ENCODE measurements around the gene OR12D3. TPM values are rescaled to one million over a fixed set of nuclear protein-coding genes. Genes with fewer than 3 reads are reported as not detected.

The OR12D3 gene
- total RNA-seq, 2 experiments from 2014 or later, result not detected

GRCh38 chr6:29336269-29336668 lies 38.8 kb downstream of the OR12D3 start:
- no peaks in the 10 kb centered on the region for H3K36me3 ChIP-seq (ENCODE audit: insufficient read depth, low read length)
- no peaks in the 10 kb centered on the region for H3K9me2 ChIP-seq (ENCODE audit: insufficient read depth, low read length)
- no peak overlapping the region for H2AFZ ChIP-seq (ENCODE audit: low read length)
- ChIA-PET POLR2A (no interaction called here), CTCF (ENCODE audit: unreplicated experiment) (interaction anchor here (0.9 kb wide), 1 partner anchor 20 kb away, joined by 3 read pairs; no protein-coding TSS in a partner anchor)
- intact Hi-C loops (cut with micrococcal nuclease; ENCODE audit: unreplicated experiment), result no loop called here
- H3K4me3 ChIP-seq (ENCODE audit: low read depth, low read length, poor library complexity, severe bottlenecking), result no peak overlapping the region
- BruUV-seq (replicated peaks), result no TSS peak
- H3K9me3 ChIP-seq (ENCODE audit: low read length), result no peaks in the 10 kb centered on the region
- no peak overlapping the region for H3K4me2 ChIP-seq (ENCODE audit: low read length)
- no peak for DNase-seq (ENCODE audit: low spot score)
- no peak overlapping the region for H3K27ac ChIP-seq (ENCODE audit: low read depth, low read length, poor library complexity, severe bottlenecking)
- no peaks in the 10 kb centered on the region for H3K4me1 ChIP-seq (ENCODE audit: insufficient read depth, low read length, poor library complexity, severe bottlenecking)
- no peaks in the 10 kb centered on the region for H4K20me1 ChIP-seq (ENCODE audit: insufficient read depth, low read length)
- no peak for TF ChIP-seq EZH2phosphoT487 (IDR thresholded peaks at IDR 0.05; ENCODE audit: borderline replicate concordance, low read depth, low read length)
- TF ChIP-seq, protein P1, sequence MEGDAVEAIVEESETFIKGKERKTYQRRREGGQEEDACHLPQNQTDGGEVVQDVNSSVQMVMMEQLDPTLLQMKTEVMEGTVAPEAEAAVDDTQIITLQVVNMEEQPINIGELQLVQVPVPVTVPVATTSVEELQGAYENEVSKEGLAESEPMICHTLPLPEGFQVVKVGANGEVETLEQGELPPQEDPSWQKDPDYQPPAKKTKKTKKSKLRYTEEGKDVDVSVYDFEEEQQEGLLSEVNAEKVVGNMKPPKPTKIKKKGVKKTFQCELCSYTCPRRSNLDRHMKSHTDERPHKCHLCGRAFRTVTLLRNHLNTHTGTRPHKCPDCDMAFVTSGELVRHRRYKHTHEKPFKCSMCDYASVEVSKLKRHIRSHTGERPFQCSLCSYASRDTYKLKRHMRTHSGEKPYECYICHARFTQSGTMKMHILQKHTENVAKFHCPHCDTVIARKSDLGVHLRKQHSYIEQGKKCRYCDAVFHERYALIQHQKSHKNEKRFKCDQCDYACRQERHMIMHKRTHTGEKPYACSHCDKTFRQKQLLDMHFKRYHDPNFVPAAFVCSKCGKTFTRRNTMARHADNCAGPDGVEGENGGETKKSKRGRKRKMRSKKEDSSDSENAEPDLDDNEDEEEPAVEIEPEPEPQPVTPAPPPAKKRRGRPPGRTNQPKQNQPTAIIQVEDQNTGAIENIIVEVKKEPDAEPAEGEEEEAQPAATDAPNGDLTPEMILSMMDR (conservative IDR thresholded peaks at IDR 0.05; ENCODE audit: low read length), result no peak
- H3K79me2 ChIP-seq (ENCODE audit: insufficient read depth, low read depth, low read length), result no peaks in the 10 kb centered on the region

GRCh38 chr6:29332676-29333075 lies 42.4 kb downstream of the OR12D3 start:
- H3K9me3 ChIP-seq (ENCODE audit: low read length), result no peaks in the 10 kb centered on the region
- BruUV-seq (replicated peaks), result no TSS peak
- POLR2A ChIA-PET, result no interaction called here
- H3K27ac ChIP-seq (ENCODE audit: low read depth, low read length, poor library complexity, severe bottlenecking), result no peak overlapping the region
- CTCF ChIA-PET (ENCODE audit: unreplicated experiment), result no interaction called here
- no peaks in the 10 kb centered on the region for H4K20me1 ChIP-seq (ENCODE audit: insufficient read depth, low read length)
- no peaks in the 10 kb centered on the region for H3K4me1 ChIP-seq (ENCODE audit: insufficient read depth, low read length, poor library complexity, severe bottlenecking)
- no peak for DNase-seq (ENCODE audit: low spot score)
- TF ChIP-seq, protein P1 (conservative IDR thresholded peaks at IDR 0.05; ENCODE audit: low read length), result no peak
- TF ChIP-seq EZH2phosphoT487 (IDR thresholded peaks at IDR 0.05; ENCODE audit: borderline replicate concordance, low read depth, low read length), result no peak
- no peaks in the 10 kb centered on the region for H3K9me2 ChIP-seq (ENCODE audit: insufficient read depth, low read length)
- no peak overlapping the region for H3K4me3 ChIP-seq (ENCODE audit: low read depth, low read length, poor library complexity, severe bottlenecking)
- H3K79me2 ChIP-seq (ENCODE audit: insufficient read depth, low read depth, low read length), result no peaks in the 10 kb centered on the region
- H3K4me2 ChIP-seq (ENCODE audit: low read length), result no peak overlapping the region
- intact Hi-C loops (cut with micrococcal nuclease; ENCODE audit: unreplicated experiment), result no loop called here
- no peaks in the 10 kb centered on the region for H3K36me3 ChIP-seq (ENCODE audit: insufficient read depth, low read length)
- no peak overlapping the region for H2AFZ ChIP-seq (ENCODE audit: low read length)

- H3K9me3 ChIP-seq (ENCODE audit: low read length), result no peaks in the 10 kb centered on the region
- H3K27ac ChIP-seq (ENCODE audit: low read depth, low read length, poor library complexity, severe bottlenecking), result no peak overlapping the region
- no peaks in the 10 kb centered on the region for H3K36me3 ChIP-seq (ENCODE audit: insufficient read depth, low read length)
- no peak overlapping the region for H3K4me3 ChIP-seq (ENCODE audit: low read depth, low read length, poor library complexity, severe bottlenecking)
- DNase-seq (ENCODE audit: low spot score), result no peak
- H2AFZ ChIP-seq (ENCODE audit: low read length), result no peak overlapping the region
- intact Hi-C loops (cut with micrococcal nuclease; ENCODE audit: unreplicated experiment), result no loop called here
- no TSS peak for BruUV-seq (replicated peaks)
- POLR2A ChIA-PET, result no interaction called here
- no peaks in the 10 kb centered on the region for H3K9me2 ChIP-seq (ENCODE audit: insufficient read depth, low read length)
- no peaks in the 10 kb centered on the region for H3K79me2 ChIP-seq (ENCODE audit: insufficient read depth, low read depth, low read length)
- no peaks in the 10 kb centered on the region for H4K20me1 ChIP-seq (ENCODE audit: insufficient read depth, low read length)
- H3K4me2 ChIP-seq (ENCODE audit: low read length), result no peak overlapping the region
- no peak for TF ChIP-seq EZH2phosphoT487 (IDR thresholded peaks at IDR 0.05; ENCODE audit: borderline replicate concordance, low read depth, low read length)
- TF ChIP-seq, protein P1 (conservative IDR thresholded peaks at IDR 0.05; ENCODE audit: low read length), result no peak
- CTCF ChIA-PET (ENCODE audit: unreplicated experiment), result no interaction called here
- H3K4me1 ChIP-seq (ENCODE audit: insufficient read depth, low read length, poor library complexity, severe bottlenecking), result no peaks in the 10 kb centered on the region
Observed at GRCh38 chr6:29325777-29326176, 49.3 kb downstream of the OR12D3 start.

Other genes with a start within 250 kb of the OR12D3 start
- gene OR2J2, start 204.4 kb downstream of the OR12D3 start, total RNA-seq (2014; rRNA removed; shearing (Covaris generic)), result not detected in 2 replicates
- not detected in 2 replicates for gene OR2J2, start 204.4 kb downstream of the OR12D3 start, total RNA-seq (2022)
- not detected in 2 replicates for gene OR14J1, start 73.6 kb downstream of the OR12D3 start, total RNA-seq (2014; rRNA removed; shearing (Covaris generic))
- not detected in 2 replicates for gene OR14J1, start 73.6 kb downstream of the OR12D3 start, total RNA-seq (2022)
- gene OR5V1, start 6.4 kb downstream of the OR12D3 start, total RNA-seq (2014; rRNA removed; shearing (Covaris generic)), result not detected in 2 replicates
- not detected in 2 replicates for gene OR5V1, start 6.4 kb downstream of the OR12D3 start, total RNA-seq (2022)
- not detected in 2 replicates for gene OR12D2, start 20.3 kb upstream of the OR12D3 start, total RNA-seq (2014; rRNA removed; shearing (Covaris generic))
- gene OR12D2, start 20.3 kb upstream of the OR12D3 start, total RNA-seq (2022), result not detected in 2 replicates
- not detected in 2 replicates for gene OR12D1, start 39.6 kb upstream of the OR12D3 start, total RNA-seq (2014; rRNA removed; shearing (Covaris generic))
- gene OR12D1, start 39.6 kb upstream of the OR12D3 start, total RNA-seq (2022), result not detected in 2 replicates
- not detected in 2 replicates for gene OR10C1, start 64.0 kb upstream of the OR12D3 start, total RNA-seq (2014; rRNA removed; shearing (Covaris generic))
- not detected in 2 replicates for gene OR10C1, start 64.0 kb upstream of the OR12D3 start, total RNA-seq (2022)
- gene OR11A1, start 81.8 kb upstream of the OR12D3 start, total RNA-seq (2014; rRNA removed; shearing (Covaris generic)), result not detected in 2 replicates
- gene OR11A1, start 81.8 kb upstream of the OR12D3 start, total RNA-seq (2022), result not detected in 2 replicates
- not detected in 2 replicates for gene OR2H1, start 81.9 kb upstream of the OR12D3 start, total RNA-seq (2014; rRNA removed; shearing (Covaris generic))
- gene OR2H1, start 81.9 kb upstream of the OR12D3 start, total RNA-seq (2022), result not detected in 2 replicates
- not detected in 2 replicates for gene MAS1L, start 112.7 kb upstream of the OR12D3 start, total RNA-seq (2014; rRNA removed; shearing (Covaris generic))
- not detected in 2 replicates for gene MAS1L, start 112.7 kb upstream of the OR12D3 start, total RNA-seq (2022)
- gene UBD, start 184.4 kb upstream of the OR12D3 start, total RNA-seq (2014; rRNA removed; shearing (Covaris generic)), result not detected in 2 replicates
- gene UBD, start 184.4 kb upstream of the OR12D3 start, total RNA-seq (2022), result not detected in 2 replicates
- not detected in 2 replicates for gene OR2H2, start 209.8 kb upstream of the OR12D3 start, total RNA-seq (2014; rRNA removed; shearing (Covaris generic))
- not detected in 2 replicates for gene OR2H2, start 209.8 kb upstream of the OR12D3 start, total RNA-seq (2022)